ENCODE data around the gene GAS7. TPM values are rescaled to one million over a fixed set of nuclear protein-coding genes. Genes with fewer than 3 reads are reported as not detected.

The GAS7 gene
- total and polyA plus RNA-seq, 2 experiments from 2014 or later: 25.8 to 27.3 TPM

- Histone ChIP-seq H3K79me2 (no peaks in the 10 kb centered on the region), H3K27ac (no peak overlapping the region), H3K36me3 (replicated peaks; ENCODE audit: insufficient read depth, low read depth) (no peaks in the 10 kb centered on the region), H3K4me1 (ENCODE audit: insufficient read depth) (no peaks in the 10 kb centered on the region), H3K4me3 (no peak overlapping the region), H3K9me2 (replicated peaks; ENCODE audit: insufficient read depth) (no peaks in the 10 kb centered on the region), H3K27me3 (no peaks in the 10 kb centered on the region), H4K20me1 (ENCODE audit: insufficient read depth, poor library complexity, severe bottlenecking) (no peaks in the 10 kb centered on the region), H2AFZ (no peak overlapping the region), H3K4me2 (no peak overlapping the region), H3K9me3 (ENCODE audit: low read depth) (no peaks in the 10 kb centered on the region)
- TF ChIP-seq CTCF (IDR thresholded peaks at IDR 0.05; ENCODE audit: poor library complexity) (no peak), EZH2 (IDR thresholded peaks at IDR 0.05; ENCODE audit: borderline replicate concordance) (no peak)
- no peak for DNase-seq (ENCODE audit: low spot score)
- 88% methylated on average over 18 of the region's 18 CpGs for WGBS (ENCODE audit: low lambda C conversion rate, missing lambda C conversion rate)
Measured at GRCh38 chr17:9912121-9913099, 286.0 kb downstream of the GAS7 start.

GRCh38 chr17:9911089-9911488 lies 287.3 kb downstream of the GAS7 start:
- Histone ChIP-seq H3K4me1 (ENCODE audit: insufficient read depth) (no peaks in the 10 kb centered on the region), H3K4me3 (no peak overlapping the region), H3K79me2 (no peaks in the 10 kb centered on the region), H3K27me3 (no peaks in the 10 kb centered on the region), H4K20me1 (ENCODE audit: insufficient read depth, poor library complexity, severe bottlenecking) (no peaks in the 10 kb centered on the region), H2AFZ (no peak overlapping the region), H3K9me3 (ENCODE audit: low read depth) (no peaks in the 10 kb centered on the region), H3K9me2 (replicated peaks; ENCODE audit: insufficient read depth) (no peaks in the 10 kb centered on the region), H3K27ac (no peak overlapping the region), H3K4me2 (no peak overlapping the region), H3K36me3 (replicated peaks; ENCODE audit: insufficient read depth, low read depth) (no peaks in the 10 kb centered on the region)
- no peak for DNase-seq (ENCODE audit: low spot score)
- TF ChIP-seq EZH2phosphoT487 (IDR thresholded peaks at IDR 0.05; ENCODE audit: low read depth, severe bottlenecking, unreplicated experiment) (no peak), EZH2 (IDR thresholded peaks at IDR 0.05; ENCODE audit: borderline replicate concordance) (no peak), CTCF (IDR thresholded peaks at IDR 0.05; ENCODE audit: poor library complexity) (no peak)
- 89% methylated on average over 10 of the region's 12 CpGs for WGBS (ENCODE audit: low lambda C conversion rate, missing lambda C conversion rate)

- Histone ChIP-seq H3K27ac (no peak overlapping the region), H3K4me1 (ENCODE audit: insufficient read depth) (no peaks in the 10 kb centered on the region), H3K27me3 (no peaks in the 10 kb centered on the region), H3K79me2 (no peaks in the 10 kb centered on the region), H3K36me3 (replicated peaks; ENCODE audit: insufficient read depth, low read depth) (no peaks in the 10 kb centered on the region), H3K9me3 (ENCODE audit: low read depth) (no peaks in the 10 kb centered on the region), H3K9me2 (replicated peaks; ENCODE audit: insufficient read depth) (no peaks in the 10 kb centered on the region), H2AFZ (no peak overlapping the region), H4K20me1 (ENCODE audit: insufficient read depth, poor library complexity, severe bottlenecking) (no peaks in the 10 kb centered on the region), H3K4me2 (no peak overlapping the region), H3K4me3 (no peak overlapping the region)
- TF ChIP-seq EZH2 (IDR thresholded peaks at IDR 0.05; ENCODE audit: borderline replicate concordance) (no peak), EZH2phosphoT487 (IDR thresholded peaks at IDR 0.05; ENCODE audit: low read depth, severe bottlenecking, unreplicated experiment) (no peak), CTCF (IDR thresholded peaks at IDR 0.05; ENCODE audit: poor library complexity) (no peak)
- no peak for DNase-seq (ENCODE audit: low spot score)
- WGBS (ENCODE audit: low lambda C conversion rate, missing lambda C conversion rate): 82% methylated on average over 7 of the region's 7 CpGs
Measured at GRCh38 chr17:9908649-9909042, 289.8 kb downstream of the GAS7 start.
